LNCAP (cell line): ENCODE results near the gene DKC1.

Experiments used
- TF ChIP-seq, protein P1 (sequence below): fragments of 450-650 bp; IDR thresholded peaks from 2 replicates; pipeline ENCODE4 v1.5.1; 2017; ENCODE audit warnings: mild to moderate bottlenecking

The DKC1 gene

DNA sequence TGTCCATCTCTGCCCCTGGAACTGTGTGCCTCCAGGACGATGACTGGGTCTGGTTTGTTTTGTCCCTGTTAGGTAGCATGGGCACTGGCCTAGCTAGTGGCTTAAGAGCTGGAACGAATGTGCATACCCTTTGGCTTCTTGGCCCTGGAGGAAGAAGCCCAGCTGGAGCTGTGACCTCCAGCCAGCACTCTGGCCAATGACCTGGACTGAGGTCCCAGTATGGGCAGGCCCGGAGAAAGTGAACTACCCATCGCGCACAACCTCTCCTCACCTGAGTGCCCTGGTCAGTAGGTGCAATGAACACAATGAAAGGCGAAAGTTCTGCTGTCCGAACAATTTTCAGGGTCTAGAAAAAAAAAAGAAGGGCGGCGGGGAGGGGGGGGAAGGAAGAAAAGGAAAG, 18.3 kb downstream of the DKC1 start:
- TF ChIP-seq, protein P1, sequence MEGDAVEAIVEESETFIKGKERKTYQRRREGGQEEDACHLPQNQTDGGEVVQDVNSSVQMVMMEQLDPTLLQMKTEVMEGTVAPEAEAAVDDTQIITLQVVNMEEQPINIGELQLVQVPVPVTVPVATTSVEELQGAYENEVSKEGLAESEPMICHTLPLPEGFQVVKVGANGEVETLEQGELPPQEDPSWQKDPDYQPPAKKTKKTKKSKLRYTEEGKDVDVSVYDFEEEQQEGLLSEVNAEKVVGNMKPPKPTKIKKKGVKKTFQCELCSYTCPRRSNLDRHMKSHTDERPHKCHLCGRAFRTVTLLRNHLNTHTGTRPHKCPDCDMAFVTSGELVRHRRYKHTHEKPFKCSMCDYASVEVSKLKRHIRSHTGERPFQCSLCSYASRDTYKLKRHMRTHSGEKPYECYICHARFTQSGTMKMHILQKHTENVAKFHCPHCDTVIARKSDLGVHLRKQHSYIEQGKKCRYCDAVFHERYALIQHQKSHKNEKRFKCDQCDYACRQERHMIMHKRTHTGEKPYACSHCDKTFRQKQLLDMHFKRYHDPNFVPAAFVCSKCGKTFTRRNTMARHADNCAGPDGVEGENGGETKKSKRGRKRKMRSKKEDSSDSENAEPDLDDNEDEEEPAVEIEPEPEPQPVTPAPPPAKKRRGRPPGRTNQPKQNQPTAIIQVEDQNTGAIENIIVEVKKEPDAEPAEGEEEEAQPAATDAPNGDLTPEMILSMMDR: no peak

DNA sequence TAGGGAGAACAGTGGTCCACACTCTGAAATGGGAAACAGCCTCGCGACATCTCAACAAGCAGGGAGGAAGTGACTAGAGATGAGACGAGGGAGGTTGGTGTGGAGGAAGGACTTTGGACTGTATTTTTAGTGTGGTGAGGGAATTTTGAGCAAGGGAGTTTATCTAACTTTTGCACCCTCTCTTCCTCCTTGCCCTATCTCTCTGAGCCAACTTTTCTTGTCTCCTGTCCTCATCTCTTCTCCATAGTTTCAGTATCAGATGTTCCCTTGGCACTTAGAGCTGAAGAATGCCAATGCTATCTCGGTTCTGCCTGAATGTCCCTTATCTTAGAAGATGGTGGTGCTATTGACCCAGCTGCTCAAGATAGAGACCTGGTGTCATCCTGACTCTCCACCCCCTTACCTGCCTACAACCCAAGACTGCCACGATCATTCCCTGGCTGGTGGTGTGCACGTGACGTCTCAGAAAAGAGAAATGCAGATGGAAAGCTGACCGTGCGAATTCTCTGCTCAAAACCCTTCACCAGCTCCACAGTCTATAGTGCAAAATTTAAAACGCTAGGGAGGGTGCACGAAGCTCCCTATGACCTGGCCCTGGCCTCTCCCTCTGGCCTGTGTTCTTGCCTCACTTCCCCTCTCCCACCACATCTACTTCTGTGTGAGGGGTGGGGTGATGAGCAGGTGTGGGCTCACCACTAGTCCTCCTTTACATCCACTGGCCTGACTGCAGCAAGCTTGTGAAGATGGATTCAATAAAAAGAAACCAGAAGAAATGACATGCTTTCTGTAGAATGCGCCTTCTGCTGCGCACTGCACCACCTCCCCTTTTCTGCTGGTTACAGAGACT, 21.7 kb downstream of the DKC1 start:
- TF ChIP-seq, protein P1: no peak

DNA sequence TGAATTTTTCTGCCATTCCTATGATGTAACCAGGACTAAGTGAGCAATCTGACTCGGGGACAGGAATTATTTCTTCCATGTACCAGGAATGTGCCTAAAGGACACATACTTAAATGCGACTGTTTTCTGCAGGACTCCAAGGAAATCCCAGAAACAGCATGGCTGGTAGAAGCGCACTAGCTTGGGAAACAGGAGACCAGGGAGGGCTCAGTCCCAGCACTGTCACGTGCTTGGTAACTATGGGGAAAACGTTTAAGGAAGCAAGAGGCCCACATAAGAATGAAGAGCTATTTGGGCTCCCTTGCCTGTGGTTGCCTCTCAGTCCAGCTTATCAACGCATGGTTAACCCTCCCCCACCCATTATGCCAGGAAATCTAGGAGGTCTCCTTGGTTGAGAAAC, 23.1 kb downstream of the DKC1 start:
- TF ChIP-seq, protein P1: no peak

DNA sequence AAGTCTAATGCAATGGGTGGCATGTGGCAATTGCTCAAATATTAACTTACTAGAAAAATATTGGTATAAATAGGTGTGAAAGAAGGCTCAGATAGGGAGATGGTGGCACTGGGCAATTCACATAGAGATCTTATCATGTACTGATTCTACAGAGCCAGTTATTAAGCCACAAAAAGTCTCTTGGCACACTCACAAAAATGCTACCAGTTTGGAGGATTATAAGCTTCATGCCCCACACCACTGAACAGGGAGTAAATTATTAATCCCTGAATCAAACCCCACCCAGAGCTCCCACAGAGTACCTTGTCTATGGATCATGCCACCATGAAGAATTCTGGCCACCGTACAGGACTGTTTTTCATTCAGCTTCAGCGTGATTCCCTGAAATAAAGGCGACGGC, 28.8 kb downstream of the DKC1 start:
- TF ChIP-seq, protein P1: no peak

DNA sequence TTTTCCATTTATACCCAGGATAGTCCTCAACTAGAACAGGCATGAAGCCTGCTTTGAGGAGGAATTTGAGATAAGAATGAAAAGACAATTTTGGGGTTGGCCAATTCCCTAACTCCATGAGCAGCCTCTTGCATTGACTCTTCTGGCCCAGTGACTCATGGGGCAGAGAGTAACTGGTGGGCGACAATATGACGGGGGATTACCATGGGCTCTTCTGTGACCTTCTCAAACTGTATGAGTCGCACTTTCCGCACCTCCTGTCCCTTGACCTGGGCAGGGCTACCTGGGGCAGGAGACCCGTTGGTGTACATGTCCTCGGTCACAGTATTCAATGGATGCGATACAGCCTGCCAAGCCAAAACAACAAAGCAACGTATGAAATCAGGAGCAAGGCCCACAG, 29.3 kb downstream of the DKC1 start:
- TF ChIP-seq, protein P1: no peak

DNA sequence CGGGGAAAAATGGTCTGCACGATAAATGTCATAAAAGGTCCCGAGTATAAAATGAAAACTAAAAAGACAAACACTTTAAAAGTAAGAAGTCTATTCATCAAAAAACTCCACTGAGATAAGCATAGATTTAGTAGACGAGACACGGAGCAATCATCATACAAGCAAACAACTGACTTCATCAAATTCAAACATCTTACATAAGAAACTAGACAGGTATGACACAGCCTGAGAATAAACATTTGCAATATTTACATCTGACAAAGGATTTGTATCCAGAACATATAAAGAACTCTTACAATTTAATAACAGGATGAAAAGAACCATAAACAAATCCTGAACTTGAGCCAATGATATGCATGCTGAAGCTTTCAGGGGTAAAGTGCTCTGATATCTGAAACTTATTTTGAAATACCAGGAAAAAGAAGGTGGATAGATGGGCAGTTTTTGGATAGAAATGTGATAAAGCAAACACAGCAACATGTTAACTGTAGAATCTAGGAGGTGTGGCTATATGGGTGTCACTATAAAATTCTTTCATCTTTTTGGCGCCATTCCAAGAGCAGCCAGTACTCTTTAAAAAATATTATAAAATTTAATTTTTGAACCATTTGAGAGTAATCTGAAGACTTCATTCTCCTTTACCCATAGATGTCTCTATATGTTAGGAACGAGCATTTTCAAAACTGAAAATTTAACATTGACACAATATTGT, 30.6 kb downstream of the DKC1 start:
- TF ChIP-seq, protein P1: no peak

DNA sequence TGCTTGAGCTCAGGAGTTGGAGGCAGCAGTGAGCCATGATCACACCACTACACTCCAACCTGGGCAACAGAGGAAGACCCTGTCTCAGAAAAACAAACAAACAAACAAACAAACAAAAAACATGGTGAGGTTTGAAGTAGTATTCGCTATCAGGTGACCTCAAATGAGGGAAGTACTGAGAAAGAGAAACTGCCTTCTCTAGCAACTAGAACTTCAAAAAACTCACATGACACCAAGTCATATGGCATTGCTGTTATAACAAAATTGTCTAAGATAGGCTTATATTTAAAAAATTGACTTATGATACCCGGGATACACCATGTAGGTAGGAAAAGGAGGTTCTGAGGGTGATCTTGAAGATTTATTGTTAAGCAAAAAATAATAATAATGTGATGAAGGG, 32.4 kb downstream of the DKC1 start:
- TF ChIP-seq, protein P1: no peak
